SK-N-SH treated with all-trans-retinoic acid at 6 μM for 48 hours (cell line): ENCODE measurements around the gene TENT4B.

ENCODE experiments used
- ATAC-seq: fragments of 200-7000 bp; cut with Tn5 transposase; 3 replicates; pipeline ENCODE4 v1.9.1; 2020; ENCODE audit warnings: mild to moderate bottlenecking, moderate library complexity
- ARNTL ChIP-seq: fragments of 450-650 bp; formaldehyde crosslinking; IDR thresholded peaks from 2 replicates; pipeline ENCODE4 v1.5.0; 2020; ENCODE audit warnings: low read depth, mild to moderate bottlenecking, moderate library complexity, borderline replicate concordance
- BACH2 ChIP-seq: fragments of 250-450 bp; sonication (Bioruptor Pico); IDR thresholded peaks from 2 replicates; pipeline ENCODE4 v1.9.0; 2021; ENCODE audit warnings: mild to moderate bottlenecking, borderline replicate concordance
- CSDC2 ChIP-seq: fragments of 250-450 bp; sonication (Bioruptor Pico); IDR thresholded peaks from 2 replicates; pipeline ENCODE4 v1.5.0; 2020; ENCODE audit warnings: mild to moderate bottlenecking, moderate library complexity
- ESRRG ChIP-seq: fragments of 250-450 bp; sonication (Bioruptor Pico); IDR thresholded peaks from 2 replicates; pipeline ENCODE4 v1.6.1; 2021; ENCODE audit warnings: mild to moderate bottlenecking
- ISL1 ChIP-seq: fragments of 250-450 bp; sonication (Bioruptor Pico); IDR thresholded peaks from 2 replicates; pipeline ENCODE4 v2.1.2; 2022; ENCODE audit warnings: mild to moderate bottlenecking, moderate library complexity
- OSR1 ChIP-seq: fragments of 250-450 bp; sonication (Bioruptor Pico); IDR thresholded peaks from 2 replicates; pipeline ENCODE4 v1.8.0; 2022; ENCODE audit warnings: moderate library complexity, mild to moderate bottlenecking, inconsistent platforms
- PPARA ChIP-seq: fragments of 250-450 bp; sonication (Bioruptor Pico); IDR thresholded peaks from 2 replicates; pipeline ENCODE4 v1.5.0; 2020; ENCODE audit warnings: mild to moderate bottlenecking, borderline replicate concordance
- RARB ChIP-seq: fragments of 250-450 bp; sonication (Bioruptor Pico); IDR thresholded peaks from 2 replicates; pipeline ENCODE4 v1.8.0; 2021; ENCODE audit warnings: mild to moderate bottlenecking, moderate library complexity
- SNAI2 ChIP-seq: fragments of 250-450 bp; sonication (Bioruptor Pico); IDR thresholded peaks from 2 replicates; pipeline ENCODE4 v1.5.0; 2020; ENCODE audit warnings: mild to moderate bottlenecking, moderate library complexity
- TCF4 ChIP-seq: fragments of 250-450 bp; sonication (Bioruptor Pico); IDR thresholded peaks from 2 replicates; pipeline ENCODE4 v1.8.0; 2021; ENCODE audit warnings: mild to moderate bottlenecking, moderate library complexity, borderline replicate concordance
- TOX ChIP-seq: fragments of 250-450 bp; sonication (Bioruptor Pico); IDR thresholded peaks from 2 replicates; pipeline ENCODE4 v1.8.0; 2021; ENCODE audit warnings: mild to moderate bottlenecking, moderate library complexity, borderline replicate concordance
- ZC3H10 ChIP-seq: fragments of 250-450 bp; sonication (Bioruptor Pico); IDR thresholded peaks from 2 replicates; pipeline ENCODE4 v1.5.1; 2021; ENCODE audit warnings: mild to moderate bottlenecking, moderate library complexity
- ZFP3 ChIP-seq: fragments of 250-450 bp; sonication (Bioruptor Pico); IDR thresholded peaks from 2 replicates; pipeline ENCODE4 v1.5.0; 2020; ENCODE audit warnings: mild to moderate bottlenecking, moderate library complexity
- ZFP30 ChIP-seq: fragments of 450-650 bp; formaldehyde crosslinking; IDR thresholded peaks from 2 replicates; pipeline ENCODE4 v1.5.0; 2022; ENCODE audit warnings: mild to moderate bottlenecking, moderate library complexity
- ZNF565 ChIP-seq: fragments of 450-650 bp; formaldehyde crosslinking; conservative IDR thresholded peaks from 2 replicates; pipeline ENCODE4 v1.5.0; 2020; ENCODE audit warnings: low read depth, mild to moderate bottlenecking, moderate library complexity
- ZNF70 ChIP-seq: fragments of 450-650 bp; formaldehyde crosslinking; IDR thresholded peaks from 2 replicates; pipeline ENCODE4 v1.5.0; 2020; ENCODE audit warnings: mild to moderate bottlenecking, moderate library complexity
- ZNF8 ChIP-seq: fragments of 450-650 bp; formaldehyde crosslinking; IDR thresholded peaks from 2 replicates; pipeline ENCODE4 v1.5.0; 2020; ENCODE audit warnings: mild to moderate bottlenecking, moderate library complexity
- TF ChIP-seq, protein P1 (sequence below): fragments of 250-450 bp; sonication (Bioruptor Pico); IDR thresholded peaks from 2 replicates; pipeline ENCODE4 v1.8.0; 2020; ENCODE audit warnings: mild to moderate bottlenecking, moderate library complexity, borderline replicate concordance
- TF ChIP-seq, protein P2 (sequence below): fragments of 250-450 bp; sonication (Bioruptor Pico); IDR thresholded peaks from 2 replicates; pipeline ENCODE4 v1.5.1; 2021; ENCODE audit warnings: mild to moderate bottlenecking, moderate library complexity
- TF ChIP-seq, protein P3 (sequence below): fragments of 250-450 bp; sonication (Bioruptor Pico); IDR thresholded peaks from 2 replicates; pipeline ENCODE4 v1.8.0; 2021; ENCODE audit warnings: low read depth, mild to moderate bottlenecking, moderate library complexity, borderline replicate concordance
- TF ChIP-seq, protein P4 (sequence below): fragments of 250-450 bp; sonication (Bioruptor Pico); IDR thresholded peaks from 2 replicates; pipeline ENCODE4 v1.5.1; 2020; ENCODE audit warnings: low read depth, mild to moderate bottlenecking, moderate library complexity
- TF ChIP-seq, protein P5 (sequence below): fragments of 250-450 bp; sonication (Bioruptor Pico); IDR thresholded peaks from 2 replicates; pipeline ENCODE4 v1.5.0; 2020; ENCODE audit warnings: mild to moderate bottlenecking, moderate library complexity

TENT4B gene

DNA sequence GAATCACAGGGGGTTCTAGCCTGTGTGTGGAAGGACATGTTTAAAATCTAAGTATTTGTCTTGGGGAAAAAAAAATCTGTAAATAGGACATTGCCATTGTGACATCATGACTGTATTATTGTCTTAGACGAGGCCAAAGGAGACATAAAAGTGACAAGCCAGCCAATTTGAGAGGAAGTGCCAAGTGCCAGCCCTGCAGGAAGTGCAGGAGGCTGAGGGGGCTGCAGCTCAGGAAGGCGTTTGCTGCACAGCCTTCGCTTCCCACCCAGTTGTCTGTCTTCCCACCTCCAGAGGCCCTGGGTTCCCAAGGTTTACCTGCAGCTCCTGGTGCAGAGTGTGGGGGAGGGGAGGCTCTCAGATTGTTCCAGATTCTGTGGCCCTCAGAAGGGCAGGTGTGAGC lies 114.5 kb downstream of the TENT4B start (continued):
- TF ChIP-seq ARNTL (CRISPR knock-in tag) (no peak), ZC3H10 (CRISPR knock-in tag) (no peak), OSR1 (no peak), ZNF70 (CRISPR knock-in tag) (no peak)
- TF ChIP-seq, protein P1, sequence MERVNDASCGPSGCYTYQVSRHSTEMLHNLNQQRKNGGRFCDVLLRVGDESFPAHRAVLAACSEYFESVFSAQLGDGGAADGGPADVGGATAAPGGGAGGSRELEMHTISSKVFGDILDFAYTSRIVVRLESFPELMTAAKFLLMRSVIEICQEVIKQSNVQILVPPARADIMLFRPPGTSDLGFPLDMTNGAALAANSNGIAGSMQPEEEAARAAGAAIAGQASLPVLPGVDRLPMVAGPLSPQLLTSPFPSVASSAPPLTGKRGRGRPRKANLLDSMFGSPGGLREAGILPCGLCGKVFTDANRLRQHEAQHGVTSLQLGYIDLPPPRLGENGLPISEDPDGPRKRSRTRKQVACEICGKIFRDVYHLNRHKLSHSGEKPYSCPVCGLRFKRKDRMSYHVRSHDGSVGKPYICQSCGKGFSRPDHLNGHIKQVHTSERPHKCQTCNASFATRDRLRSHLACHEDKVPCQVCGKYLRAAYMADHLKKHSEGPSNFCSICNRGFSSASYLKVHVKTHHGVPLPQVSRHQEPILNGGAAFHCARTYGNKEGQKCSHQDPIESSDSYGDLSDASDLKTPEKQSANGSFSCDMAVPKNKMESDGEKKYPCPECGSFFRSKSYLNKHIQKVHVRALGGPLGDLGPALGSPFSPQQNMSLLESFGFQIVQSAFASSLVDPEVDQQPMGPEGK = no peak
- TF ChIP-seq, protein P2, sequence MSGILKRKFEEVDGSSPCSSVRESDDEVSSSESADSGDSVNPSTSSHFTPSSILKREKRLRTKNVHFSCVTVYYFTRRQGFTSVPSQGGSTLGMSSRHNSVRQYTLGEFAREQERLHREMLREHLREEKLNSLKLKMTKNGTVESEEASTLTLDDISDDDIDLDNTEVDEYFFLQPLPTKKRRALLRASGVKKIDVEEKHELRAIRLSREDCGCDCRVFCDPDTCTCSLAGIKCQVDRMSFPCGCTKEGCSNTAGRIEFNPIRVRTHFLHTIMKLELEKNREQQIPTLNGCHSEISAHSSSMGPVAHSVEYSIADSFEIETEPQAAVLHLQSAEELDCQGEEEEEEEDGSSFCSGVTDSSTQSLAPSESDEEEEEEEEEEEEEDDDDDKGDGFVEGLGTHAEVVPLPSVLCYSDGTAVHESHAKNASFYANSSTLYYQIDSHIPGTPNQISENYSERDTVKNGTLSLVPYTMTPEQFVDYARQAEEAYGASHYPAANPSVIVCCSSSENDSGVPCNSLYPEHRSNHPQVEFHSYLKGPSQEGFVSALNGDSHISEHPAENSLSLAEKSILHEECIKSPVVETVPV (CRISPR knock-in tag) = no peak

DNA sequence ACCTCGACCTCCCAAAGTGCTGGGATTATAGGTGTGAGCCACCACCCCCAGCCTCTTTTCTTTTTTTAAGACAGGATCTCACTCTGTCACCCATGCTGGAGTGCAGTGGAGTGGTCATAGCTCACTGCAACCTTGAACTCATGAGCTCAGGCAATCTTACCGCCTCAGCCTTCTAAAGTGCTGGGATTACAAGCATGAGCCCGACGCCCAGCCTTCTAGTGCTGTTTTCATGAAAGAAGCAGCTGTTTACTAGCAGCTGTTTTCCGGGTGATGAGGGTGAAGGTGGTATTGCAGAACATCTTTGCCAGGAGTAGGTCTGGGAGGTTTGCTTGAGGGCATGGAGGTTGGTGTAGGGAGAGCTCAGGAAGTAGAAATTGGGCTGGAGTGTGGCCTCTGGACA lies 115.2 kb downstream of the TENT4B start:
- no peak for ATAC-seq
- TF ChIP-seq ISL1 (CRISPR knock-in tag) = no peak
- no peak for TF ChIP-seq ZFP30
- no peak for TF ChIP-seq ZNF8 (CRISPR knock-in tag)
- TF ChIP-seq OSR1 = no peak

DNA sequence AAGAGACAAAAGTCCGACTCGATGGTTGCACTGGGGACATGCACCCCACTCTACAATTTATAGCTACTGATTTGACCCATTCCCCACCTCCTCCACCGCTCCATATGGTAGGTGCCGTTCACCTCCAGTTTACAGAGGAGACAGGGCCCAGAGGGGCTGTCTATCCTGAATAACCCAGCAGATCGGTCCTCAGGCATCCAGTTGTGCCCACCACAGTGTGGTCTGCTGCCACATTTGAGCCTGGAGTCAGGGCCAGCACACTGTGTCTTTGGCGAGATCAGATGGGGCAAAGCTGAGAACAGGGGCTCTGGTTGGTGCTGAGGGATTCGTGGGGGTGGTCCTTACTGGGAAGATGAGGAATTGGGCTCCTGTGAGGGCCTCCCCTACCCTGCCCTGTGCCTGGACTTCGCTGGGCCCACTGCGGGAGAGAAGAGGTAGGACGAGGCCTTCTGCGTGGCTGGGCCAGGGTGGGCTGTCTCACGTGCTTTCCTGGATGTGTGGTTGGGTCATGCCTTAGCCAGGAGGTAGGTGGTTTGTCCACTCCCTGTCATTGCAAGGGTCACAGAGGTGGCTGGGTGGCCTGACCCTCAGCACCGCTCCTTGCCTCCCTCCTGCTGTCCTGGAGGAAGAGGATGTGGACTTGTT lies 116.1 kb downstream of the TENT4B start:
- no peak for ATAC-seq
- TF ChIP-seq TOX (CRISPR knock-in tag) = no peak
- TF ChIP-seq OSR1 = no peak
- TF ChIP-seq ZNF8 (CRISPR knock-in tag) = no peak
- TF ChIP-seq, protein P3, sequence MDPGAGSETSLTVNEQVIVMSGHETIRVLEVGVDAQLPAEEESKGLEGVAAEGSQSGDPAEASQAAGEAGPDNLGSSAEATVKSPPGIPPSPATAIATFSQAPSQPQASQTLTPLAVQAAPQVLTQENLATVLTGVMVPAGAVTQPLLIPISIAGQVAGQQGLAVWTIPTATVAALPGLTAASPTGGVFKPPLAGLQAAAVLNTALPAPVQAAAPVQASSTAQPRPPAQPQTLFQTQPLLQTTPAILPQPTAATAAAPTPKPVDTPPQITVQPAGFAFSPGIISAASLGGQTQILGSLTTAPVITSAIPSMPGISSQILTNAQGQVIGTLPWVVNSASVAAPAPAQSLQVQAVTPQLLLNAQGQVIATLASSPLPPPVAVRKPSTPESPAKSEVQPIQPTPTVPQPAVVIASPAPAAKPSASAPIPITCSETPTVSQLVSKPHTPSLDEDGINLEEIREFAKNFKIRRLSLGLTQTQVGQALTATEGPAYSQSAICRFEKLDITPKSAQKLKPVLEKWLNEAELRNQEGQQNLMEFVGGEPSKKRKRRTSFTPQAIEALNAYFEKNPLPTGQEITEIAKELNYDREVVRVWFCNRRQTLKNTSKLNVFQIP (CRISPR knock-in tag) = no peak
- no peak for TF ChIP-seq TCF4 (CRISPR knock-in tag)
- TF ChIP-seq ISL1 (CRISPR knock-in tag) = no peak
- TF ChIP-seq ZFP3 (CRISPR knock-in tag) = no peak
- TF ChIP-seq CSDC2 (CRISPR knock-in tag) = no peak
- no peak for TF ChIP-seq BACH2
- no peak for TF ChIP-seq ZNF565
- TF ChIP-seq RARB (CRISPR knock-in tag) = no peak
- TF ChIP-seq, protein P4, sequence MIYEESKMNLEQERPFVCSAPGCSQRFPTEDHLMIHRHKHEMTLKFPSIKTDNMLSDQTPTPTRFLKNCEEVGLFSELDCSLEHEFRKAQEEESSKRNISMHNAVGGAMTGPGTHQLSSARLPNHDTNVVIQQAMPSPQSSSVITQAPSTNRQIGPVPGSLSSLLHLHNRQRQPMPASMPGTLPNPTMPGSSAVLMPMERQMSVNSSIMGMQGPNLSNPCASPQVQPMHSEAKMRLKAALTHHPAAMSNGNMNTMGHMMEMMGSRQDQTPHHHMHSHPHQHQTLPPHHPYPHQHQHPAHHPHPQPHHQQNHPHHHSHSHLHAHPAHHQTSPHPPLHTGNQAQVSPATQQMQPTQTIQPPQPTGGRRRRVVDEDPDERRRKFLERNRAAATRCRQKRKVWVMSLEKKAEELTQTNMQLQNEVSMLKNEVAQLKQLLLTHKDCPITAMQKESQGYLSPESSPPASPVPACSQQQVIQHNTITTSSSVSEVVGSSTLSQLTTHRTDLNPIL = no peak
- no peak for TF ChIP-seq SNAI2
- no peak for TF ChIP-seq ESRRG
- TF ChIP-seq ZC3H10 (CRISPR knock-in tag) = no peak
- TF ChIP-seq ZFP30 = no peak
- TF ChIP-seq ZNF70 (CRISPR knock-in tag) = no peak
- no peak for TF ChIP-seq PPARA (CRISPR knock-in tag)
- TF ChIP-seq, protein P1 = no peak

DNA sequence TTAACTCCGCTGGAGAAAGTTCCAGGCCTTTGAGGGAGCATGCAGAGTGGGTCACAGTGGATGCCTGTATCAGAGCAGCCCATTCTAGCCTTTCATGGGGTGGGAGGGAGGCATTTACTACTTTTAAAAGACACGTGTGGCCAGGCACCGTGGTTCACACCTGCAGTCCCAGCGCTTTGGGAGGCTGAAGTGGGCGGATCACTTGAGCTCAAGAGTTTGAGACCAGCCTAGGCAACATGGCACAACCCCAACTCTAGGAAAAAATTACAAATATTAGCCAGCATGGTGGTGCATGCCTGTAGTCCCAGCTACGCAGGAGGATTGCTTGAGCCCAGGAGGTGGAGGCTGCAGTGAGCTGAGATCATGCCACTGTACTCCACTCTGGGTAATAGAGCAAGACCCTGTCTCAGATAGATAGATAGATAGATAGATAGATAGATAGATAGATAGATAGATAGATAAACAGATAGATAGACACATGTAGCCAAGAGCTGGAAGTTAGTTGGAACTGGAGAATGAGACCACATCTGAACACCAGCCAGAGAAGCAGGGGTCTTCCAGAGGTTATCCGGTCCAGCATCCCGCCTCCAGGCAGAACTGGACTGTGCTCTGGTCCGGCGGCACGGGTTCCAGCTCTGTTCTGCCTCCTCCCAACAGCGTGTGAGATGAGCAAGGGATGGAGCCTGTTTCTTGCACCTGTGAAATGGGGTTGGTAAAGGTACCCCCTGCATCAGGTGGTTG lies 116.8 kb downstream of the TENT4B start:
- ATAC-seq = no peak
- TF ChIP-seq TCF4 (CRISPR knock-in tag) = no peak
- TF ChIP-seq CSDC2 (CRISPR knock-in tag) = no peak
- no peak for TF ChIP-seq ZNF8 (CRISPR knock-in tag)
- TF ChIP-seq BACH2 = no peak
- TF ChIP-seq PPARA (CRISPR knock-in tag) = no peak
- TF ChIP-seq ZNF70 (CRISPR knock-in tag) = no peak
- TF ChIP-seq, protein P5, sequence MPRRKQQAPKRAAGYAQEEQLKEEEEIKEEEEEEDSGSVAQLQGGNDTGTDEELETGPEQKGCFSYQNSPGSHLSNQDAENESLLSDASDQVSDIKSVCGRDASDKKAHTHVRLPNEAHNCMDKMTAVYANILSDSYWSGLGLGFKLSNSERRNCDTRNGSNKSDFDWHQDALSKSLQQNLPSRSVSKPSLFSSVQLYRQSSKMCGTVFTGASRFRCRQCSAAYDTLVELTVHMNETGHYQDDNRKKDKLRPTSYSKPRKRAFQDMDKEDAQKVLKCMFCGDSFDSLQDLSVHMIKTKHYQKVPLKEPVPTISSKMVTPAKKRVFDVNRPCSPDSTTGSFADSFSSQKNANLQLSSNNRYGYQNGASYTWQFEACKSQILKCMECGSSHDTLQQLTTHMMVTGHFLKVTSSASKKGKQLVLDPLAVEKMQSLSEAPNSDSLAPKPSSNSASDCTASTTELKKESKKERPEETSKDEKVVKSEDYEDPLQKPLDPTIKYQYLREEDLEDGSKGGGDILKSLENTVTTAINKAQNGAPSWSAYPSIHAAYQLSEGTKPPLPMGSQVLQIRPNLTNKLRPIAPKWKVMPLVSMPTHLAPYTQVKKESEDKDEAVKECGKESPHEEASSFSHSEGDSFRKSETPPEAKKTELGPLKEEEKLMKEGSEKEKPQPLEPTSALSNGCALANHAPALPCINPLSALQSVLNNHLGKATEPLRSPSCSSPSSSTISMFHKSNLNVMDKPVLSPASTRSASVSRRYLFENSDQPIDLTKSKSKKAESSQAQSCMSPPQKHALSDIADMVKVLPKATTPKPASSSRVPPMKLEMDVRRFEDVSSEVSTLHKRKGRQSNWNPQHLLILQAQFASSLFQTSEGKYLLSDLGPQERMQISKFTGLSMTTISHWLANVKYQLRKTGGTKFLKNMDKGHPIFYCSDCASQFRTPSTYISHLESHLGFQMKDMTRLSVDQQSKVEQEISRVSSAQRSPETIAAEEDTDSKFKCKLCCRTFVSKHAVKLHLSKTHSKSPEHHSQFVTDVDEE (CRISPR knock-in tag) = no peak
- no peak for TF ChIP-seq ZFP30
- no peak for TF ChIP-seq ARNTL (CRISPR knock-in tag)
- TF ChIP-seq, protein P1 = no peak
